NCI-H1436 treated with DMSO at 0.1 percent for 48 hours (cell line): Measurements from ENCODE around the gene CEBPZOS.

Source experiments
- DNase-seq: peaks from one replicate; lab custom pipeline; 2025; lab: John Stamatoyannopoulos, UW

CEBPZOS gene

GRCh38 chr2:37196320-37197195, at the start of gene CEBPZOS:
CEBPZOS (plus strand) TSS chr2:37196496; CDS start chr2:37199705, 3,209 bp downstream.
- DNase-seq: peak; percentile 21

GRCh38 chr2:37148325-37148724, 48.0 kb upstream of the CEBPZOS start:
- DNase-seq: no peak

- no peak for DNase-seq
These were observed 46.5 kb upstream of the CEBPZOS start for GRCh38 chr2:37149626-37150322.

GRCh38 chr2:37153224-37153623, 43.1 kb upstream of the CEBPZOS start:
- DNase-seq: no peak

GRCh38 chr2:37154785-37155184, 41.5 kb upstream of the CEBPZOS start:
- no peak for DNase-seq

- no peak for DNase-seq
These were observed 40.0 kb upstream of the CEBPZOS start for GRCh38 chr2:37156071-37156856.

GRCh38 chr2:37156857-37157714, 39.2 kb upstream of the CEBPZOS start, which contains the start of gene EIF2AK2:
EIF2AK2 (minus strand) TSS chr2:37156980; CDS start chr2:37147806, 9,174 bp downstream.
- DNase-seq: peak; percentile 52

- no peak for DNase-seq
These were observed 31.5 kb upstream of the CEBPZOS start for GRCh38 chr2:37164757-37165156.

- DNase-seq: no peak
These were observed 28.6 kb upstream of the CEBPZOS start for GRCh38 chr2:37167636-37168180.

- DNase-seq: peak; percentile 17
These were observed 27.9 kb upstream of the CEBPZOS start for GRCh38 chr2:37168217-37168981.

GRCh38 chr2:37171624-37171950, 24.7 kb upstream of the CEBPZOS start:
- no peak for DNase-seq

- no peak for DNase-seq
These were observed 22.6 kb upstream of the CEBPZOS start for GRCh38 chr2:37173741-37174140.

GRCh38 chr2:37180006-37180639, 16.2 kb upstream of the CEBPZOS start:
- no peak for DNase-seq

GRCh38 chr2:37180640-37181039, 15.7 kb upstream of the CEBPZOS start:
- DNase-seq: no peak

GRCh38 chr2:37181726-37182684, 14.3 kb upstream of the CEBPZOS start:
- DNase-seq: no peak

- DNase-seq: no peak
These were observed 7.7 kb upstream of the CEBPZOS start, which contains the start of gene SULT6B1 for GRCh38 chr2:37188570-37188969. SULT6B1 (minus strand) TSS chr2:37188670; CDS start chr2:37188640, 30 bp downstream.

GRCh38 chr2:37189452-37190153, 6.7 kb upstream of the CEBPZOS start:
- no peak for DNase-seq

GRCh38 chr2:37190290-37190689, 6.0 kb upstream of the CEBPZOS start:
- no peak for DNase-seq
